Cardiac fibroblast (primary cell): ENCODE measurements around the gene RFESD.

Experiments
- DNase-seq, 2 donors: peaks; one replicate each; pipeline versions ENCODE4 v3.0.0 to v3.0.0-alpha.2; 2010; ENCODE audit warnings: low read depth in 2 of 2
- H3K4me3 ChIP-seq, 2 donors: replicated peaks in 1 of 2; 1 replicate in 1 of 2; 2 replicates in 1 of 2; pipeline ENCODE4 v1.5.1; 2011; ENCODE audit warnings: low read depth in 2 of 2, low read length in 2 of 2, mild to moderate bottlenecking in 2 of 2, moderate library complexity in 1 of 2
- TF ChIP-seq, protein P1 (sequence below): IDR thresholded peaks from one replicate; pipeline ENCODE4 v1.5.1; 2011; ENCODE audit warnings: low read depth, mild to moderate bottlenecking, low read length, inconsistent platforms

RFESD gene

DNA sequence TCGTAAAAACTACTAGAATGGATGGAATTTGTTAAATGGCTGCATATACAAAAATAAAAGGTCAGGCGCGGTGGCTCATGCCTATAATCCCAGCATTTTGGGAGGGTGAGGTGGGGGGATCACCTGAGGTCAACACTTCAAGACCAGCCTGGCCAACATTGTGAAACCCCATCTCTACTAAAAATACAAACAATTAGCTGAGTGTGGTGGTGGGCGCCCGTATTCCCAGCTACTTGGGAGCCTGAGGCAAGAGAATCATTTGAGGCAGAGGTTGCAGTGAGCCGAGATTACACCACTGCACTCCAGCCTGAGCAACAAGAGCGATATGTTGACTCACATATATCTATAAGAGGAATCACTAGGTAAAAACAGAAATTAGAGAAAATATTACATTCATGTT is 36.0 kb upstream of the RFESD start:
- no peak for DNase-seq
- TF ChIP-seq, protein P1, sequence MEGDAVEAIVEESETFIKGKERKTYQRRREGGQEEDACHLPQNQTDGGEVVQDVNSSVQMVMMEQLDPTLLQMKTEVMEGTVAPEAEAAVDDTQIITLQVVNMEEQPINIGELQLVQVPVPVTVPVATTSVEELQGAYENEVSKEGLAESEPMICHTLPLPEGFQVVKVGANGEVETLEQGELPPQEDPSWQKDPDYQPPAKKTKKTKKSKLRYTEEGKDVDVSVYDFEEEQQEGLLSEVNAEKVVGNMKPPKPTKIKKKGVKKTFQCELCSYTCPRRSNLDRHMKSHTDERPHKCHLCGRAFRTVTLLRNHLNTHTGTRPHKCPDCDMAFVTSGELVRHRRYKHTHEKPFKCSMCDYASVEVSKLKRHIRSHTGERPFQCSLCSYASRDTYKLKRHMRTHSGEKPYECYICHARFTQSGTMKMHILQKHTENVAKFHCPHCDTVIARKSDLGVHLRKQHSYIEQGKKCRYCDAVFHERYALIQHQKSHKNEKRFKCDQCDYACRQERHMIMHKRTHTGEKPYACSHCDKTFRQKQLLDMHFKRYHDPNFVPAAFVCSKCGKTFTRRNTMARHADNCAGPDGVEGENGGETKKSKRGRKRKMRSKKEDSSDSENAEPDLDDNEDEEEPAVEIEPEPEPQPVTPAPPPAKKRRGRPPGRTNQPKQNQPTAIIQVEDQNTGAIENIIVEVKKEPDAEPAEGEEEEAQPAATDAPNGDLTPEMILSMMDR, result no peak
- H3K4me3 ChIP-seq, result no peak overlapping the region

DNA sequence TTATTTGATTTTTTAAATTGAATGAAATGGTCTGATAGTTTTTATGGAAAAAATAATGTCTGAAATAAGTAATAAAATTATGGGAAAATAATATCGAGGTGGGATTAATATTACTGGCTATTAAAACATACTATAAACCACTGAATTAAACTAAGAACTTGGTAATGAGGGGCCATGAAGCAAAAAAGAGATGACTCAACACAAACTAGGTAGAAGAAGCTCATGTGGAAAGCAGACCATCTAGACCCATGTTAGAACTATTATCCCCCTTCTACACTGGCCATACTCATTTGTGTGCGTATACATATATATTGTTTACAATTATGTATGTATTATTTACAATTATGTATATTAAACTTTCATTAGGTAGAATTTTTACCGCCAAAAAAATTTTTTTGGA is 35.2 kb upstream of the RFESD start:
- no peak overlapping the region for H3K4me3 ChIP-seq
- TF ChIP-seq, protein P1, result no peak
- DNase-seq, result no peak

DNA sequence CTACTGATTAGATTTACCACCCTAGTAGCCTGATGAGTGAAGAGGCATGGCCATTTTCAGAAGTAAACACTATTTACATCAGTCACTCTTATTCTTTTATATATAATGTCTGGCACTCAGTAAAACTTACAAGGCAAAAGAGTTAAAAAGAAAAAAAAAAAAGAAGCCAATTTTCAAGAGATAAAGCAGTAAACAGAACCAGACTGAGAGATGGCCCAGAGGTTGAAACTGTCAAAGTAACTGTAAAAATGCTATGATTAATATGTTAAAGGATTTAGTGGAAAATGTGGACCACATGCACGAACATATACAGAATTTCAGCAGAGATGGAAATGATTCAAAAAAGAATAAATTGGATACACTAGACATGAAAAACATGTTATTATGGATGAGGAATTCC is 33.1 kb upstream of the RFESD start:
- DNase-seq, result no peak
- TF ChIP-seq, protein P1, result no peak
- no peak overlapping the region for H3K4me3 ChIP-seq

DNA sequence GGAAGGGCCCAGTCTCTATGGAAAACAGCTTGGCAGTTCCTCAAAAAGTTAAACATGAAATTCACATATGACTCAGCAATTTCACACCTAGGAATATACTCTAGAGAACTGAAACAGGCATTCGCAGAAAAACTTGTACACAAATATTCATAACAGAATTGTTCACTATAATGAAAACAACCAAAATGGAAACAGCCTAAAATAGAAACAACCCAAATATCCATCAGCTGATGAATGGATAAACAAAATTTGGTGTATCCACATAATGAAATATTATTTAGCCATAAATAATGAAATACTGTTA is 31.5 kb upstream of the RFESD start:
- TF ChIP-seq, protein P1, result no peak
- no peak overlapping the region for H3K4me3 ChIP-seq
- peak; percentile 20 to 64 for DNase-seq

DNA sequence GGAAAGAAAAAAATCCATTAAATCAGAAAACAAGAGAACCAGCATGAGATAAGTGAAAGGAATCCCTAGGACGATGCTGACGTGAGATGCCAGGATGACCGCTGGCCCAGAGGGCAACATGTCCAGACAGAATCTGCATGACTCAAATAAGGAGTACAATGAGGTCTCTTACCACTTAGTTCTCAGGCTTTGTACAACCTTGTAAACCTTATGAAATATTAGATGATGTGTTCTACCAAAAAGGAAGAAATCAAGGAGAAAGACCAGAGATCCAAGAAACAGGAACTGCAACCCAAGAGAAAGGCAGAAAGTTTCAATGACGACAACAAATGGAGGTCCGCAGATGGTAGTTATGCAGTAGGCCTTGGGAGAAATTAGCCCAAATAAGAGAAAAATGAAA is 29.5 kb upstream of the RFESD start:
- TF ChIP-seq, protein P1, result no peak
- peak; percentile 59 to 92 for DNase-seq
- H3K4me3 ChIP-seq, result no peak overlapping the region

DNA sequence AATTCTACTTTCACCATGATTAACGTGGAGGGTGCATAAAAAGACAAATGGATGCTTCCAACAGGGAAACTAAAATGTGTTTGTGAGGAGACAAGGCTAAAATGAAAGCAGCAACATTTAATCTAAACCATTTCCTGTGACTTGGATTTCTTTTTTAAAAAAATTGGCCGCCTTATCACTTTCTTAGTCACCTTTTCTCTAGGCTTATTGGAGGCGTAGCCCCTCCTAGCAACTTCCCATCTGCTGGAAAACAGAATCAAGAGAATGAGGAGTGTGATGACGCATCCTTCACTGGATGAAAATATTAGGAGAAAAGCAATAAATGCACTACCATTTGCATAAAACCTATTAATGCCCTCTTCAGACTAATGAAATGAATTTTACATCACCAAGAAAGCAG is 27.5 kb upstream of the RFESD start:
- DNase-seq, result peak; percentile 75 to 80
- H3K4me3 ChIP-seq, result peak overlapping the region in 1 of 2 donors; percentile 52
- TF ChIP-seq, protein P1, result no peak

DNA sequence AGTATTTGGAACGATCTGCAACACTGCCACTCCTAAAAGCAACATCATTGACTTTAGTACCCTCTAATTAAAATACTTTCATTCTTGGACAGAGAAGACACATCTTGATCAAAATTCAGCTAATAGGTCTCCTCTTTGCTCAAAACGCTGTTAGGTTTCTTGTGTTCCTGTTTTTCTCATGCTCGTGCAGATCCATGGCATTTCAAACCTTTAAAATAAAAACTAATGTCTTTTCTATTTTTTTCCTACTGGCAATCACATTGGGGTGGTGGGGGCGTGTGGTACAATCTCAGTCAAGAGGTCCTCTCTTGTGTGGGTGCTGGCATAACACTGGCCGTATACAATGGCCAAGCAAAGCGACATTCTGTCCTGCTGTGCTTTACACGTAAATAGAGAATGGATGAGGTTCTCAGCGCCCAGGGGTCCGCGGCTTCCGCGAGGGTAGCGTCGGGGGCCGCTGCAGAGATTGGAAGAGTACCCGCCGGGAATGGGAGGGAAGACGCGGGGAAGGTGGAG is 27.0 kb upstream of the RFESD start:
- DNase-seq, result no peak
- peak overlapping the region; percentile 52 to 58 for H3K4me3 ChIP-seq
- TF ChIP-seq, protein P1, result no peak
